Glutamatergic neuron (in vitro differentiated cells): ENCODE results near the gene CLIC5. TPM values are rescaled to one million over a fixed set of nuclear protein-coding genes. Genes with fewer than 3 reads are reported as not detected.

ENCODE experiments used
- DNase-seq: peaks from one replicate; pipeline ENCODE4 v3.0.0; 2022
- H3K27ac Mint-ChIP-seq: one replicate; pipeline ENCODE4 v1.8.0; 2020; ENCODE audit warnings: mild to moderate bottlenecking, mixed read lengths, inconsistent platforms; ENCODE audit not compliant: unreplicated experiment
- H3K27me3 Mint-ChIP-seq: one replicate; pipeline ENCODE4 v1.8.0; 2020; ENCODE audit warnings: mild to moderate bottlenecking, moderate library complexity, mixed read lengths, inconsistent platforms; ENCODE audit not compliant: unreplicated experiment
- H3K36me3 Mint-ChIP-seq: one replicate; pipeline ENCODE4 v1.8.0; 2020; ENCODE audit warnings: mild to moderate bottlenecking, mixed read lengths, inconsistent platforms; ENCODE audit not compliant: unreplicated experiment
- H3K4me1 Mint-ChIP-seq: one replicate; pipeline ENCODE4 v1.8.0; 2020; ENCODE audit warnings: mild to moderate bottlenecking, low read depth, mixed read lengths, inconsistent platforms; ENCODE audit not compliant: unreplicated experiment
- H3K4me3 Mint-ChIP-seq: one replicate; pipeline ENCODE4 v1.8.0; 2020; ENCODE audit warnings: mild to moderate bottlenecking, mixed read lengths, inconsistent platforms; ENCODE audit not compliant: unreplicated experiment
- H3K9me3 Mint-ChIP-seq: one replicate; pipeline ENCODE4 v1.8.0; 2020; ENCODE audit warnings: mild to moderate bottlenecking, moderate library complexity, mixed read lengths, inconsistent platforms; ENCODE audit not compliant: unreplicated experiment
- total RNA-seq: library from RNA; stranded (reverse); fragmentation: NEBNext Ultra II Directional; extraction: Animal tissue kit (Norgen Biotek cat#: 25700); gene quantifications from one replicate; pipeline ENCODE4 v1.2.1, GENCODE V29; 2021; ENCODE audit not compliant: unreplicated experiment
- TF ChIP-seq, protein P1 (sequence below): fragments of 200-600 bp; sonication (generic); IDR thresholded peaks from one replicate; pipeline ENCODE4 v1.5.0; 2021; ENCODE audit not compliant: partially characterized antibody, unreplicated experiment

The CLIC5 gene
- total RNA-seq, 1 donor from 2014 or later: not detected

DNA sequence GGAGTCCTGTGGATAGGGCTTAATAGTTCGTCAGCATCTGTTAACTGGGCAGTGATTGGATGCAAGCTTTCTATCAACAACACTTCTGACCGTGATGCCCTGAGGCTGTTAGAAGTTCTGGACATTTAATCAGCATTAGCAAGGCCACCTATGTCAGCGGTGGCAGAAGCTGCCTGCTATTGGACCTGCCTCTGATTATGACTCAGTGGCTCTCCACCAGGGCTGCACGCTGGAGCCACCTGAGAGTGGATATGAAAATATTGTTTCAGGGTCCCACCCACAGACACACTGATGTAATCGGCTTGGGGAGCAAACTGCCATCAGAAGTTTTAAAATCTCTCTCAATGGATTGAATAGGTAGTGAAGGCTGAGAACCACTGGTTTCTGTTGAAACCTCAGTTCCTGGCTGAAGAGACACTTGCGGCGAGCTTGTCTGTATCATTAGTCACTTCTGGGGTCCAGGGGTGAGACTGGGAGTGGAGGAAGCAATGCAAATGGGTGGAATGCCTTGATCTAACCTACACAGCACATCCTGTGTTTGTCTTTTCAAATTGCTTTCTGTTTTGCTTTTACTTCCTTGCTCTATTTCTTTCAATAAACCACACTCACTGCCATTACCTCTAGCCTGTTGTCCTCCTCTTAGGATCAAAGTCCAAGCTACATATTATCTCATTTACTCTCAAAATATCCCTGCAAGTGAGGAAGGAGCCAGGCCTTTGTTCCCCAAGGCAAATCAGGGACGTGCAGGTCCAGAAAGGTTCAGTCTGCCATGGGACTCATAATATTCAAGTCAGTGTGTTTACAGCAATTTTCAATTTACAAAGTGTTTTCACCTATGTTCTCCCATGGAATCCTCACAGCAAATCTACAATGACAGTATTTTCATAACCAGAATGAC is 4.2 kb downstream of the CLIC5 start:
- Mint-ChIP-seq H3K4me1 (no peaks in the 10 kb centered on the region), H3K9me3 (no peaks in the 10 kb centered on the region), H3K36me3 (peaks cover 3% of the 10 kb centered on the region), H3K27ac (no peak overlapping the region), H3K4me3 (no peak overlapping the region), H3K27me3 (peaks cover 5% of the 10 kb centered on the region)
- TF ChIP-seq, protein P1, sequence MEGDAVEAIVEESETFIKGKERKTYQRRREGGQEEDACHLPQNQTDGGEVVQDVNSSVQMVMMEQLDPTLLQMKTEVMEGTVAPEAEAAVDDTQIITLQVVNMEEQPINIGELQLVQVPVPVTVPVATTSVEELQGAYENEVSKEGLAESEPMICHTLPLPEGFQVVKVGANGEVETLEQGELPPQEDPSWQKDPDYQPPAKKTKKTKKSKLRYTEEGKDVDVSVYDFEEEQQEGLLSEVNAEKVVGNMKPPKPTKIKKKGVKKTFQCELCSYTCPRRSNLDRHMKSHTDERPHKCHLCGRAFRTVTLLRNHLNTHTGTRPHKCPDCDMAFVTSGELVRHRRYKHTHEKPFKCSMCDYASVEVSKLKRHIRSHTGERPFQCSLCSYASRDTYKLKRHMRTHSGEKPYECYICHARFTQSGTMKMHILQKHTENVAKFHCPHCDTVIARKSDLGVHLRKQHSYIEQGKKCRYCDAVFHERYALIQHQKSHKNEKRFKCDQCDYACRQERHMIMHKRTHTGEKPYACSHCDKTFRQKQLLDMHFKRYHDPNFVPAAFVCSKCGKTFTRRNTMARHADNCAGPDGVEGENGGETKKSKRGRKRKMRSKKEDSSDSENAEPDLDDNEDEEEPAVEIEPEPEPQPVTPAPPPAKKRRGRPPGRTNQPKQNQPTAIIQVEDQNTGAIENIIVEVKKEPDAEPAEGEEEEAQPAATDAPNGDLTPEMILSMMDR: no peak
- no peak for DNase-seq

DNA sequence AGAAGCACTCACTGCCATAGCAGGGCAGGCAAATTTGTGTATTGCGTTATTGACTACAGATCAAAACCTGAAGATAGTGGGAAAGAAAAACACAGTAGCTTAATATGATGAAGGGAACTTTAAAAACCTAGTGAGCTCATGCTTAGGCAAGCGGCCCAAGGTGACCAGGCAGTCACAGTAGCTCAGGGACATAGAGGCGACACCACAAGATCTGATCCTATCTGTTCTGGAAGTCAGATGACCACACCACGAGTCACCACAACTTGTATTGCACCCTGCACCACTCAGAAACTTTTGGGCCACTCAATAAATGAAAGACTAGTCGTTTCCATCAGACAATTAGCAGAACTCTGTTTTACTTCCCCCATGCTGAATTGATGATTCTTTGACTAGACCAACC is 4.9 kb downstream of the CLIC5 start:
- Mint-ChIP-seq H3K4me3 (no peak overlapping the region), H3K36me3 (no peaks in the 10 kb centered on the region), H3K27ac (no peak overlapping the region), H3K4me1 (no peaks in the 10 kb centered on the region), H3K27me3 (peaks cover 3% of the 10 kb centered on the region), H3K9me3 (no peaks in the 10 kb centered on the region)
- DNase-seq: no peak
- TF ChIP-seq, protein P1: no peak

DNA sequence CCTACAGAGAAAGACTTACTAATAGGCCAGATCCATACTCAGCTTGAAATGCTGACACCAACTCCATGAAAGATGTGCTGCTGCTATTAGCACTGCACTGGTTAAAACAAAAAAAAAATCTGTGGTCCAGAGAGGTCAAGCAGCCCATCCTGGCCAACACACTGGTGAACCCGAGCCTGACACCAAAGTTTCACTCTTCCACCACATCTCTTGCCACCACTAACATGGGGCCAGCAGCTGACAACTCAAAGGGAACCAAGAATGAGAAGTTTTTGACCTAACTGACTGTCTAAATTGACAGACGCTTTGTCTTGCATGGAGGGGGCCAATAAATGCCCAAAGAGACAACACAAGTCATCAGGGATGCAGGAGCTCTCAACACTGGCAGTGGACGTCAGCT is 5.4 kb downstream of the CLIC5 start:
- H3K27ac Mint-ChIP-seq: no peak overlapping the region
- DNase-seq: no peak
- H3K4me3 Mint-ChIP-seq: no peak overlapping the region
- H3K36me3 Mint-ChIP-seq: no peaks in the 10 kb centered on the region
- TF ChIP-seq, protein P1: no peak
- peaks cover 3% of the 10 kb centered on the region for H3K27me3 Mint-ChIP-seq
- no peaks in the 10 kb centered on the region for H3K4me1 Mint-ChIP-seq
- H3K9me3 Mint-ChIP-seq: no peaks in the 10 kb centered on the region

DNA sequence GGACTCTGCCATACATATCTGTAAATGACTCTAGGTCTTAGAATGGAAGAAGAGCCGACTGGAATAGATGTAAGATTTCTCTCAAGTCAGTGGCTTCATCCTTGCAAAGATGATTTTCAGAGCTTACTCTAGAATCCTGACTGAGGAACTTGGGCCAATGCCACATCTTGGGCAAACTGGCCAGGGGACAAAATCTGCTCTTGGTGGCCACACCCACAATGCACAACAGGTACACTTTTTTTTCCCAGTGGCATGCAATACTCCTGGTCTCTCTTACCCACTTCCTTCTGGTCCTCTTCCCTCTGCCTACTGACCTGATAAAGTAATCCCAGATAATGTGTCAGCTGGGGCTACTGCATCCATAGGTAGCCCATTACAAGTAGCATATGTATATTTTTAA is 13.4 kb downstream of the CLIC5 start:
- H3K4me3 Mint-ChIP-seq: no peak overlapping the region
- no peaks in the 10 kb centered on the region for H3K36me3 Mint-ChIP-seq
- no peaks in the 10 kb centered on the region for H3K4me1 Mint-ChIP-seq
- TF ChIP-seq, protein P1: no peak
- no peaks in the 10 kb centered on the region for H3K27me3 Mint-ChIP-seq
- H3K27ac Mint-ChIP-seq: no peak overlapping the region
- H3K9me3 Mint-ChIP-seq: no peaks in the 10 kb centered on the region
- DNase-seq: no peak

DNA sequence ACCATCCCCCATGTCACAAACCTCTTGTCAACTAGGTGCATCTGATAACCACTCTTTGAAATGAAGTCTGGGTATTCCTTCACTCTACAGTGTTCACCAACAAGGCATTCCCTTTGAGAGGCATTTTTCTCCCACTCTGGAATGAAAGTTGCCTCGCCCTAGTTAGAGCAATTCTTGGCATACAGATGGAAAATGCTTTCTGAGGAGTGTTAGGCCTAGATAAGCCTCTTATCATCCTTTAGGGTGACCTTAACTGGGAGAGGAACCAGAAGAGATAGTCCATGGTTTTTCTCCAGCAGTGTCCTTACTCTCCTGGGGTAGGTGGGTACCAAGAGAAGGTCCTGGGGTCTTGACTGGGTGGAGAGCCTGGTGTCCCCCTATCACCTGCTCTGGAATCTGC is 14.8 kb downstream of the CLIC5 start:
- no peaks in the 10 kb centered on the region for H3K36me3 Mint-ChIP-seq

More for the DNA sequence above, 14.8 kb downstream of the CLIC5 start:
- H3K9me3 Mint-ChIP-seq: no peaks in the 10 kb centered on the region
- no peaks in the 10 kb centered on the region for H3K27me3 Mint-ChIP-seq
- TF ChIP-seq, protein P1: no peak
- no peak overlapping the region for H3K4me3 Mint-ChIP-seq
- no peaks in the 10 kb centered on the region for H3K4me1 Mint-ChIP-seq
- no peak overlapping the region for H3K27ac Mint-ChIP-seq
- DNase-seq: no peak
